Kidney (tissue), 14 donors: Measurements from ENCODE around the gene RHOA. TPM values are rescaled to one million over a fixed set of nuclear protein-coding genes. Genes with fewer than 3 reads are reported as not detected.

Source experiments
- DNase-seq, 5 donors: peaks; one replicate each; pipeline ENCODE4 v3.0.0-alpha.2; 2013 to 2020
- FAIRE-seq: peaks from 2 replicates; lab custom pipeline; 2012; peaks lifted over from hg19 to GRCh38; lab: Jason Lieb, UNC
- H3K27ac ChIP-seq, 2 donors: one replicate each; pipeline ENCODE4 v1.7.0; 2013; ENCODE audit warnings: low read depth in 2 of 2, low read length in 2 of 2, inconsistent platforms in 1 of 2
- H3K27me3 ChIP-seq: one replicate; pipeline ENCODE4 v1.7.1; 2013; ENCODE audit warnings: low read length, inconsistent platforms; ENCODE audit not compliant: control insufficient read depth, insufficient read depth
- H3K36me3 ChIP-seq, 3 donors: one replicate each; pipeline versions ENCODE4 v1.7.0 to v1.7.1; 2013; ENCODE audit warnings: low read length in 3 of 3, control low read depth in 1 of 3, inconsistent platforms in 1 of 3; ENCODE audit not compliant: insufficient read depth in 3 of 3, control insufficient read depth in 2 of 3
- H3K4me1 ChIP-seq, 3 donors: one replicate each; pipeline versions ENCODE4 v1.7.0 to v1.7.1; 2013; ENCODE audit warnings: low read length in 3 of 3, inconsistent platforms in 1 of 3, low read depth in 1 of 3; ENCODE audit not compliant: control insufficient read depth in 2 of 3, insufficient read depth in 2 of 3
- H3K4me3 ChIP-seq, 3 donors: one replicate each; pipeline versions ENCODE4 v1.7.0 to v1.8.1; 2013; ENCODE audit warnings: low read length in 3 of 3, control low read depth in 1 of 3, inconsistent platforms in 1 of 3
- H3K9ac ChIP-seq, 3 donors: one replicate each; pipeline versions ENCODE4 v1.7.0 to v1.7.1; 2013; ENCODE audit warnings: low read length in 3 of 3, control low read depth in 1 of 3, inconsistent platforms in 1 of 3
- H3K9me3 ChIP-seq, 3 donors: one replicate each; pipeline versions ENCODE4 v1.7.0 to v1.7.1; 2013; ENCODE audit warnings: low read length in 3 of 3, control low read depth in 1 of 3, inconsistent platforms in 1 of 3; ENCODE audit not compliant: control insufficient read depth in 2 of 3, insufficient read depth in 1 of 3
- intact Hi-C: fragments of 100-400 bp; cut with DNase I; formaldehyde crosslinking; loops from one replicate; pipeline ENCODE4 v1.11.1; 2022
- polyA plus RNA-seq: library from polyadenylated mRNA; stranded (reverse); fragments of 350-450 nt; fragmentation: Illumina TruSeq; extraction: RNeasy Lipid Tissue Mini Kit (QIAGEN cat#74804); gene quantifications from one replicate; pipeline ENCODE4 v1.2.3, GENCODE V29; 2014; ENCODE audit warnings: low read depth, low replicate concordance; ENCODE audit not compliant: insufficient read depth
- total RNA-seq: library from RNA; stranded (reverse); fragmentation: NEBNext Ultra II Directional; extraction: Animal tissue kit (Norgen Biotek cat#: 25700); gene quantifications from one replicate; pipeline ENCODE4 v1.2.1, GENCODE V29; 2021
- TF ChIP-seq, protein P1 (sequence below): IDR thresholded peaks from 3 replicates; pipeline ENCODE4 v1.5.1; 2012; ENCODE audit warnings: mild to moderate bottlenecking, moderate library complexity, borderline replicate concordance; ENCODE audit not compliant: insufficient read depth; ENCODE audit errors: extremely low read depth
- donor health status: control.
- donor health status: control.
- donor health status: control.
- donor health status: control.
- donor health status: control.
- donor health status: DM: yes; HTN: yes; CAD: no.
- donor health status: Normal renal cell carcinoma (clear cell type).

Gene RHOA
- total and polyA plus RNA-seq, 2 donors from 2014 or later, result 345 to 709 TPM

DNA sequence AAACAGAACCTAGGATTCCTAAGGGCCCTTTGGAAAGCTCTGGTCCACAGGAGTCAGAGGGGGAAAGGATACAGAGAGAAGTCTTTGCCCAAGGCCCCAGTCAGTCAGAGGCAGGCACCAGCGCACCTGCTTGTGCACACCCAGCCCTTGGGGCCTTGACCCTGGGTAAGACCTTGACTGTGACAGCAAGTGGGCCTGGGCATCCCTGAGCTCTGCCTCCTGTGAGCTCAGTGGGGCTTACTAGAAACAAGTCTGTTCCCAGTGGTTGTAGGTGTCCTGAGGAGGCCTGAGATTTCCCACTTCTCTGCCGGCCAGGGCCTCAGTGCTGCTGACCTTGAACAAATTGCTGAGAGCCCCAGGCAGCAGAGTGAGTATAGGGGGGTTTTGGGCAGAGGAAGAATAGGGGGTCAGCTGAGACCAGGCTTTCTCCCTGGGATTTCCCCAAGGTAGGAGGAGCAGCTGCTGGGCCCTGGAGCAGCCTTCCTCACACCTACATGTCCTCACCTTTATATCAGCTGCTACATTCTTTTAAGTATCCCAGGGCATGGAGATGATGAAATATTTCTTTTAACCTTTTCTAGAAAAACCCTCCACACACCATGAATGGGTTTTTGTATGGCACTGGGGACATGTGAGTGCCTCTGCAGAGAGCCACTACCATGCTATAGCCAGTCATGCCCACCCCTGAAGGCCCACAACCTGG is 48.6 kb upstream of the RHOA start:
- FAIRE-seq, result no peak
- no peak overlapping the region for H3K4me3 ChIP-seq
- H3K4me1 ChIP-seq, result peaks cover 0 to 32% (median 19%) of the 10 kb centered on the region in 3 donors
- H3K9me3 ChIP-seq, result no peaks in the 10 kb centered on the region
- no peaks in the 10 kb centered on the region for H3K27me3 ChIP-seq
- peak overlapping the region; percentile 3 to 48 for H3K27ac ChIP-seq
- TF ChIP-seq, protein P1, sequence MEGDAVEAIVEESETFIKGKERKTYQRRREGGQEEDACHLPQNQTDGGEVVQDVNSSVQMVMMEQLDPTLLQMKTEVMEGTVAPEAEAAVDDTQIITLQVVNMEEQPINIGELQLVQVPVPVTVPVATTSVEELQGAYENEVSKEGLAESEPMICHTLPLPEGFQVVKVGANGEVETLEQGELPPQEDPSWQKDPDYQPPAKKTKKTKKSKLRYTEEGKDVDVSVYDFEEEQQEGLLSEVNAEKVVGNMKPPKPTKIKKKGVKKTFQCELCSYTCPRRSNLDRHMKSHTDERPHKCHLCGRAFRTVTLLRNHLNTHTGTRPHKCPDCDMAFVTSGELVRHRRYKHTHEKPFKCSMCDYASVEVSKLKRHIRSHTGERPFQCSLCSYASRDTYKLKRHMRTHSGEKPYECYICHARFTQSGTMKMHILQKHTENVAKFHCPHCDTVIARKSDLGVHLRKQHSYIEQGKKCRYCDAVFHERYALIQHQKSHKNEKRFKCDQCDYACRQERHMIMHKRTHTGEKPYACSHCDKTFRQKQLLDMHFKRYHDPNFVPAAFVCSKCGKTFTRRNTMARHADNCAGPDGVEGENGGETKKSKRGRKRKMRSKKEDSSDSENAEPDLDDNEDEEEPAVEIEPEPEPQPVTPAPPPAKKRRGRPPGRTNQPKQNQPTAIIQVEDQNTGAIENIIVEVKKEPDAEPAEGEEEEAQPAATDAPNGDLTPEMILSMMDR, result no peak
- intact Hi-C loops, result no loop called here
- no peak for DNase-seq
- H3K36me3 ChIP-seq, result no peaks in the 10 kb centered on the region
- H3K9ac ChIP-seq, result no peak overlapping the region

DNA sequence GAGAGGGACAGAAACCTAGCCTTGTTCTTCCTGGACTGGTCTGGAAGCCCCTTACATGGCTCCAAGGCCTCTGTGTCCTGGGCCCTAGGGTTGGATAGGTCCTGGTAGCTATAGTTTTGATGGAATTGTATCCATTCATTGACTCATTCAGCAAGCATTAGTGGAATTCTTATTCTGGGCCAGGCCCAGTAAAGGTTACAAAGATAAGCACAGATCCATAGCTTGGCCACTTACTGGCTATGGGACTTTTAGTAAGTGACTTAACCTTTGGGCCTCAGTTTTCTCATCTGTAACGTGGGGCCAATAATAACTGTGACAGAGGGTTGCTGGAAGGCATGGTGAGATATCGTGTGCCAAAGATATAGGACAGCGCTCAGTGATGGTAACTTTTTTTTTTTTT is 44.7 kb upstream of the RHOA start:
- DNase-seq (no peak), FAIRE-seq (no peak)
- Histone ChIP-seq H3K4me1 (peaks cover 0 to 27% (median 16%) of the 10 kb centered on the region in 3 donors), H3K9ac (no peak overlapping the region), H3K9me3 (no peaks in the 10 kb centered on the region), H3K4me3 (no peak overlapping the region), H3K27me3 (no peaks in the 10 kb centered on the region), H3K27ac (no peak overlapping the region), H3K36me3 (no peaks in the 10 kb centered on the region)
- TF ChIP-seq, protein P1, result no peak
- intact Hi-C loops, result no loop called here

DNA sequence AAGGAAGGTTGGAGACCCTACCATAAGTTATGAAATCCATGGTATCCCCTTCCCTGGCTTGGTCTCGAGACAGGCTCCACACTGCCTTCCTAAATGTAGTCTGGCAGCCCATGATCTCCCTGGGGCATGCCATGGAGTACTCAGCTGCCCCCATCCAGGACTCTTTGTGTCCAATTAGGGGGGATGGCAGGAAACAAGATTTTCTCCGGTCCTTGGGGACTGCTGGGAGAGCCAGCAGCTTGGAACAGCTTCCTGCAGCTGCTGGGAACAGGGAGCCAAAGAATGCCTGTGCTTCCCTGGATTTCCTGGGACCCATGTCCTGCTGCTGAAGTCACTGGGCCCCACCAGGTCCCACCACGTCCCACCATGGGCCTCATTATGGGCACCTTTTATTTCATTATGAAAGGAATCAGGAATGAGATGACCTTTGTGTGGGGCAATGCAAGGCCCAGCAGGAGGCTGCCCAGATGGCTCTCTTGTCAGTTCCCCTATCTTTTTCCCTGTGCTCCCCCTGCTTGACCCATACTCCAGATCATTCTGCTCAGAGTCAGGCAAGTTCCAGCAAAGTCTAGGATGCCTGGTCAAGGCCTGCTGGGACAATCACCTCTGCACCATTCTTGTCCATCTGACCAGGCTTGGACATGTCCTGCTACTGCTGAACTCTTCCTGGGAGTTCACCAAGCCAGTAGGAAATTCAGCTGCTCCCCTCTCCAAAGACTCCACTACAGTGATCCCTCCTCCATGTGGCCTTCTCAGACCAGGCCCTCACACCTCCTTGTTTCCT is 43.3 kb upstream of the RHOA start:
- H3K27ac ChIP-seq, result peak overlapping the region; percentile 51 to 62
- no peak for FAIRE-seq
- no peaks in the 10 kb centered on the region for H3K36me3 ChIP-seq
- H3K9me3 ChIP-seq, result no peaks in the 10 kb centered on the region
- peak in 2 of 5 donors; percentile 22 to 47 for DNase-seq
- peaks cover 0 to 19% (median 11%) of the 10 kb centered on the region in 3 donors for H3K4me1 ChIP-seq
- TF ChIP-seq, protein P1, result no peak
- intact Hi-C loops, result no loop called here
- no peaks in the 10 kb centered on the region for H3K27me3 ChIP-seq
- no peak overlapping the region for H3K4me3 ChIP-seq
- no peak overlapping the region for H3K9ac ChIP-seq
